ENCODE measurements around the gene HBS1L. TPM values are rescaled to one million over a fixed set of nuclear protein-coding genes. Genes with fewer than 3 reads are reported as not detected.

The HBS1L gene
- total and polyA plus RNA-seq, 8 donors = 14.3 to 63.5 (median 30.7) TPM

DNA sequence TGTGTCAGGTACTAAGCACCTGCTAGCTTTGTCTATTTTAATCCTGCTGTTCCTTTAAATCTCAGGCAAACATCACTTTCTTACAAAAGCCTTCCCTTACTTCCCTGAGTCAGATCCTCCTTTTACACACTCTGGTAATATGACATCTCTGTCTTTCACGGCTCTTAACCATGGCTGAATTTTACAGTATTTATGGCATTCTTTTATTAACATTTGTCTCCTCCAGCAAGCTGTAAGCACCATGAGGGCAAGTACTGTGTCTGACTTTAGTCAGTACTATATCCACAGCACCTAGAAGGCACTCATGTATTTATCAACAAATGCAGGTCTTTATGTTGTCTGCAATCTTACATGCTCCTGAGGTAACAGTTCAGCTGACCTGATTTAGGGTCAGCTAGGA, 33.7 kb upstream of the HBS1L start:
- peaks cover 0 to 9% (median 0%) of the 10 kb centered on the region in 4 donors for H3K4me1 ChIP-seq
- H3K4me3 ChIP-seq = no peak overlapping the region
- no peaks in the 10 kb centered on the region for H3K27me3 ChIP-seq
- H3K9me3 ChIP-seq = no peaks in the 10 kb centered on the region
- H3K27ac ChIP-seq = no peak overlapping the region
- intact Hi-C loops (cut with DNase I; ENCODE audit: low total_unique reads) = no loop called here
- DNase-seq = no peak
- TF ChIP-seq POLR2A (IDR thresholded peaks at IDR 0.05) (no peak), EP300 (IDR thresholded peaks at IDR 0.05) (no peak), POLR2AphosphoS5 (IDR thresholded peaks at IDR 0.05) (no peak), CTCF (IDR thresholded peaks at IDR 0.05) (no peak)
- 63 to 82% (median 78%) methylated on average over 1 of the region's 1 CpG for WGBS, 5 donors
- no peaks in the 10 kb centered on the region for H3K36me3 ChIP-seq

DNA sequence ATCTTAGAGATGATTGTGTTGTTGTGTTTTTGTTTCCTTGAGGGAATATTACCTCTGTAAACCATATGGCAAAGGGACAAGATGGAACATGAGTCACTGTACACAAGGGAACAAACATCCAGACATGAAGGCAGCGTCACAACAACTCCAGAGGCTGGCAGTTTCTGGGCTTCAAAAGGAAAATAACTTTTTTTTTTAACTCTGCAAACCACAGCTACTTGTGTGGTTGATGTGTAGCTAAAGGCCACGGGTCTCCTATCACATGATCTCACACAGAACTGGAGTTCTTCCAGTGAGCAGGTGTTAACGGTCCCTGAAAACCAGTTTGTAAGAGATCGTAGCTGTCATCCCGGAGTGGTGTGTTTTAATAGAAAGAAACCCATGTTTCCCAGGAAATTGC, 33.2 kb upstream of the HBS1L start:
- Histone ChIP-seq H3K4me1 (peaks cover 0 to 9% (median 0%) of the 10 kb centered on the region in 4 donors), H3K27me3 (no peaks in the 10 kb centered on the region), H3K4me3 (no peak overlapping the region), H3K27ac (no peak overlapping the region), H3K36me3 (no peaks in the 10 kb centered on the region), H3K9me3 (no peaks in the 10 kb centered on the region)
- WGBS, 5 donors = 50 to 59% (median 51%) methylated on average over 5 of the region's 5 CpGs
- intact Hi-C loops (cut with DNase I; ENCODE audit: low total_unique reads) = no loop called here
- TF ChIP-seq EP300 (IDR thresholded peaks at IDR 0.05) (no peak), CTCF (IDR thresholded peaks at IDR 0.05) (no peak), POLR2AphosphoS5 (IDR thresholded peaks at IDR 0.05) (no peak)
- DNase-seq = peak in 1 of 2 donors; percentile 45

DNA sequence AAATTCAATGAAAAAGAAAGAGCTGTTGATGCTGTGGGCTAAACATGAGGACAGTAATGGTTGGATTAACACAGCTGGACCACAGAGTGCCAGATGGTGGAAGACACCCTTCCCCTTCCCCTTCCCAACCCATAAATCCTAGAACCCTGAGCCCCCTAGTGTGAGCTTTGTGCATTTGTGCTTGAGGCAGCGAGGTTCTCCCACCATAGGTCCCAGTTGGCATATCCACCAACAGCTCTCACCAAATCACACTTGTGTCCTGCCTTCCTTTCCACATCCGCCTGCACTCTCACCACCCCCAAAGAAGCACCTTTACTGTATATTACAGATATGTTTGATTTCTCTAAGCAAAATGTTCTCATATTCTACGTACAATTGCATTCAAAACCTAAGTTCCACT, 32.8 kb upstream of the HBS1L start:
- Histone ChIP-seq H3K9me3 (peaks cover 0 to 2% (median under 1%) of the 10 kb centered on the region in 4 donors), H3K36me3 (no peaks in the 10 kb centered on the region), H3K27ac (no peak overlapping the region), H3K4me3 (no peak overlapping the region), H3K27me3 (no peaks in the 10 kb centered on the region), H3K4me1 (peaks cover 0 to 9% (median 0%) of the 10 kb centered on the region in 4 donors)
- intact Hi-C loops (cut with DNase I; ENCODE audit: low total_unique reads) = no loop called here
- 83 to 92% (median 85%) methylated on average over 3 of the region's 3 CpGs for WGBS, 5 donors
- no peak for TF ChIP-seq EP300 (IDR thresholded peaks at IDR 0.05)
- TF ChIP-seq POLR2AphosphoS5 (IDR thresholded peaks at IDR 0.05) = no peak
- TF ChIP-seq CTCF (IDR thresholded peaks at IDR 0.05) = no peak
- no peak for TF ChIP-seq POLR2A (IDR thresholded peaks at IDR 0.05)
- peak in 1 of 2 donors; percentile 8 for DNase-seq

GRCh38 chr6:135086414-135086764, 31.8 kb upstream of the HBS1L start:
- TF ChIP-seq EP300 (IDR thresholded peaks at IDR 0.05) (no peak), CTCF (IDR thresholded peaks at IDR 0.05) (no peak), POLR2A (IDR thresholded peaks at IDR 0.05) (no peak), POLR2AphosphoS5 (IDR thresholded peaks at IDR 0.05) (no peak)
- intact Hi-C loops (cut with DNase I; ENCODE audit: low total_unique reads) = no loop called here
- WGBS, 5 donors = 35 to 49% (median 45%) methylated on average over 5 of the region's 5 CpGs
- no peak overlapping the region for H3K4me3 ChIP-seq
- peaks cover 0 to 12% (median 6%) of the 10 kb centered on the region in 4 donors for H3K9me3 ChIP-seq
- no peaks in the 10 kb centered on the region for H3K27me3 ChIP-seq
- no peaks in the 10 kb centered on the region for H3K36me3 ChIP-seq
- DNase-seq = no peak
- H3K4me1 ChIP-seq = peaks cover 0 to 9% (median 0%) of the 10 kb centered on the region in 4 donors
- H3K27ac ChIP-seq = no peak overlapping the region

Measured in stomach (tissue), 9 donors.